ENCODE results near the gene SOS1.

GRCh38 chr2:39091063-39091462, 29.8 kb downstream of the SOS1 start:
- TF ChIP-seq FOXA1 (IDR thresholded peaks at IDR 0.05) (no peak), SP1 (IDR thresholded peaks at IDR 0.05) (no peak), FOXK2 (IDR thresholded peaks at IDR 0.05) (no peak), BHLHE40 (IDR thresholded peaks at IDR 0.05; ENCODE audit: borderline replicate concordance) (no peak), HDGF (IDR thresholded peaks at IDR 0.05; ENCODE audit: borderline replicate concordance) (no peak), LEF1 (IDR thresholded peaks at IDR 0.05; ENCODE audit: borderline replicate concordance) (no peak), TARDBP (IDR thresholded peaks at IDR 0.05) (no peak), PKNOX1 (IDR thresholded peaks at IDR 0.05) (no peak), ZNF384 (IDR thresholded peaks at IDR 0.05) (no peak), ARNT (IDR thresholded peaks at IDR 0.05) (no peak)

Data from HEK293T (cell line).